ENCODE measurements around the gene TLE3. TPM values are rescaled to one million over a fixed set of nuclear protein-coding genes. Genes with fewer than 3 reads are reported as not detected.

TLE3 gene
- total RNA-seq, 4 donors from 2014 or later = 91.2 to 154 (median 137) TPM

DNA sequence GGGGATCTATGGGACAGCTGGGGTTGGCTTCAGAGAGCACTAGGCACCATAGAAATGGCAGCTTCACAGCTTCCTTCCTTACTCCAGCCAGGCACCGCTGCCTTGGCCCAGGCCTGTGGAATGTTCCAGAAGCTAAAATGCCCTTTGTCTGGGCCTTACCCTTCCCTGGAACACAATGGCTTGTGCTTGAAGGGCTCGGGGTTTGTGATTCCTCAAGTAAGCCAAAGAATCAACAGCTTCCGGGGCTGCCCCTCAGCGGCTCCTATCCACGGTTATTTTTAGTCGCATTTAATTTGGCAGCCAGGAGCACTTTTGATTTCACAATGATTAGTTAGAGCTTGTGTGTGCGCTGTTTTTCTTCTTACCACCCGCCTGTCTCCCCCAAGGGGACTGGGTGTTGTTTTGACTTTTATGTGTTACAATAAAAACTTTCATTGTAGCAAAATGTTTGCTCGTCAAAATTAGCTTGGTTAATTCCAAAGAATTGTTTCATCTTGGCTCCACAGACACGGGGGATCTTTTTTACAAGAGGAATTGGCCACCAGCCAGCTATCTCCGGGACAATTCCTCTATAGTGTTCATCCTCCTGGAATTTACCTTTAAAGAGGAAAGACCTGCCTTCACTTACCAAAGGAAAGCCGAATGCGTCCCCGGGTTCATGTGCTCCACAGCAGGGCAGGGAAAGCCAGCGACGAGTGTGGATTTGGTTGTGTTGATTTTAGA lies 73.8 kb downstream of the TLE3 start:
- Histone ChIP-seq H3K4me1 (peaks cover 35% of the 10 kb centered on the region), H3K27me3 (peaks cover 6% of the 10 kb centered on the region), H3K36me3 (no peaks in the 10 kb centered on the region), H3K27ac (peak overlapping the region; percentile 22), H3K9me3 (no peaks in the 10 kb centered on the region), H3K4me3 (no peak overlapping the region)
- no peak for DNase-seq (ENCODE audit: low spot score in 2 of 2)
- 18% methylated on average over 16 of the region's 16 CpGs for WGBS
- TF ChIP-seq, protein P1, sequence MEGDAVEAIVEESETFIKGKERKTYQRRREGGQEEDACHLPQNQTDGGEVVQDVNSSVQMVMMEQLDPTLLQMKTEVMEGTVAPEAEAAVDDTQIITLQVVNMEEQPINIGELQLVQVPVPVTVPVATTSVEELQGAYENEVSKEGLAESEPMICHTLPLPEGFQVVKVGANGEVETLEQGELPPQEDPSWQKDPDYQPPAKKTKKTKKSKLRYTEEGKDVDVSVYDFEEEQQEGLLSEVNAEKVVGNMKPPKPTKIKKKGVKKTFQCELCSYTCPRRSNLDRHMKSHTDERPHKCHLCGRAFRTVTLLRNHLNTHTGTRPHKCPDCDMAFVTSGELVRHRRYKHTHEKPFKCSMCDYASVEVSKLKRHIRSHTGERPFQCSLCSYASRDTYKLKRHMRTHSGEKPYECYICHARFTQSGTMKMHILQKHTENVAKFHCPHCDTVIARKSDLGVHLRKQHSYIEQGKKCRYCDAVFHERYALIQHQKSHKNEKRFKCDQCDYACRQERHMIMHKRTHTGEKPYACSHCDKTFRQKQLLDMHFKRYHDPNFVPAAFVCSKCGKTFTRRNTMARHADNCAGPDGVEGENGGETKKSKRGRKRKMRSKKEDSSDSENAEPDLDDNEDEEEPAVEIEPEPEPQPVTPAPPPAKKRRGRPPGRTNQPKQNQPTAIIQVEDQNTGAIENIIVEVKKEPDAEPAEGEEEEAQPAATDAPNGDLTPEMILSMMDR (IDR thresholded peaks at IDR 0.05) = no peak
- no peak for TF ChIP-seq POLR2A (IDR thresholded peaks at IDR 0.05)
- peak in 1 of 3 donors; percentile 19 for TF ChIP-seq POLR2AphosphoS5 (IDR thresholded peaks at IDR 0.05)

DNA sequence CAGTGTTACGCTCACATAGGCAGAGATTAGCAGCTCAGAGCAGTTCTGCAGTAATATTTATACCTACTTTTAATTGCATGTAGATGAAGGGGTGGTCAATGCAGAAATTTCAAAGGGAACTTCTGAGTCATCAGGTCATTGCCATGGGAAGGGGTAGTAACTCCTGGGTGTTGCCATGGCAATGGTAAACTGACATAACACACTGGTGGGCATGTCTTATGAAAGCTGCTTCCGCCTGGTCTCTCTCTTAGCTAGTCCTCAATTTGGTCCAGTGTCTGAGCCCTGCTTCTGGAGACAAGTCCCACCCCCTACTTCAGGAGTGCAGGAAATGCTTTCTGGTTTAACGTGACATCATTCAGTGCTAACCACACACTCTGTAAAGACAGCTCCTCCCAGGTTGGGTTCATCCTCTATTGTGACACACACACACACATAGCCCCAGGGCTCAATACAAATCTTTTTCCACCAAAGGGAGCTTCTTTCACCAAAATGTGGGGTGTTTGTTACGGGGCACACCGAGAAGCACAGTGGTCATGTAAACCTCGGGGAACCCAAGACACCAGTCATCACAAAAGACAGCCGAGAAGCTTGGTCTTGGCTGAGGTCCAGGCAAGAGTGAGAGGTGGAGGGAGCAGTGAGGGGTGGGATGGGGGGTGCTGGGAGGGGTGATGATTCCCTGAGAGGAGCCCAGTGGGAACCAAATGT lies 74.5 kb downstream of the TLE3 start:
- Histone ChIP-seq H3K4me3 (no peak overlapping the region), H3K9me3 (no peaks in the 10 kb centered on the region), H3K27ac (peak overlapping the region; percentile 22), H3K4me1 (peaks cover 35% of the 10 kb centered on the region), H3K36me3 (no peaks in the 10 kb centered on the region), H3K27me3 (peaks cover 7% of the 10 kb centered on the region)
- TF ChIP-seq POLR2AphosphoS5 (IDR thresholded peaks at IDR 0.05) = no peak
- no peak for DNase-seq (ENCODE audit: low spot score in 2 of 2)
- WGBS = 55% methylated on average over 7 of the region's 7 CpGs

DNA sequence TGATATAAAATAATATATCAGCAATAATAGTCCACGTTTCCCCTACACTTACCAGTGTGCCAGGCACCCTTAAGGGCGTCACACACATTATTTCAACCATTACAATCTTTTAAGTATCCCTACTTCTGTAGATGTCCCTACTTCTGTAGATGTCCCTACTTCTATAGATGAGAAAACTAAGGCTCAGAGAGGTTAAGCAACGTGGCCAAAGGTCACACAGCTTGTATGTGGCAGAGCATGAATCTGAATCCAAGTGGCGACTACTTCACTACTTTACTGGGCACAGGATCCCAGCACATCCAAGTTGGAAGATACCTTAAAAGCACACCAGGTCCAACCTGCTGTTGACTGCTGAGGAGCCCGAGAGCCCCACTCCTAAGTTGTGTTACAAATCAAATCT lies 77.5 kb downstream of the TLE3 start:
- Histone ChIP-seq H3K4me1 (peaks cover 26% of the 10 kb centered on the region), H3K27ac (no peak overlapping the region), H3K36me3 (no peaks in the 10 kb centered on the region), H3K27me3 (peaks cover 13% of the 10 kb centered on the region), H3K4me3 (no peak overlapping the region), H3K9me3 (no peaks in the 10 kb centered on the region)
- DNase-seq (ENCODE audit: low spot score in 2 of 2) = no peak
- WGBS = 94% methylated on average over 5 of the region's 5 CpGs
- TF ChIP-seq POLR2AphosphoS5 (IDR thresholded peaks at IDR 0.05) = no peak
- TF ChIP-seq, protein P1 (IDR thresholded peaks at IDR 0.05) = no peak
- TF ChIP-seq POLR2A (IDR thresholded peaks at IDR 0.05) = no peak
- no peak for TF ChIP-seq EP300 (IDR thresholded peaks at IDR 0.05)

DNA sequence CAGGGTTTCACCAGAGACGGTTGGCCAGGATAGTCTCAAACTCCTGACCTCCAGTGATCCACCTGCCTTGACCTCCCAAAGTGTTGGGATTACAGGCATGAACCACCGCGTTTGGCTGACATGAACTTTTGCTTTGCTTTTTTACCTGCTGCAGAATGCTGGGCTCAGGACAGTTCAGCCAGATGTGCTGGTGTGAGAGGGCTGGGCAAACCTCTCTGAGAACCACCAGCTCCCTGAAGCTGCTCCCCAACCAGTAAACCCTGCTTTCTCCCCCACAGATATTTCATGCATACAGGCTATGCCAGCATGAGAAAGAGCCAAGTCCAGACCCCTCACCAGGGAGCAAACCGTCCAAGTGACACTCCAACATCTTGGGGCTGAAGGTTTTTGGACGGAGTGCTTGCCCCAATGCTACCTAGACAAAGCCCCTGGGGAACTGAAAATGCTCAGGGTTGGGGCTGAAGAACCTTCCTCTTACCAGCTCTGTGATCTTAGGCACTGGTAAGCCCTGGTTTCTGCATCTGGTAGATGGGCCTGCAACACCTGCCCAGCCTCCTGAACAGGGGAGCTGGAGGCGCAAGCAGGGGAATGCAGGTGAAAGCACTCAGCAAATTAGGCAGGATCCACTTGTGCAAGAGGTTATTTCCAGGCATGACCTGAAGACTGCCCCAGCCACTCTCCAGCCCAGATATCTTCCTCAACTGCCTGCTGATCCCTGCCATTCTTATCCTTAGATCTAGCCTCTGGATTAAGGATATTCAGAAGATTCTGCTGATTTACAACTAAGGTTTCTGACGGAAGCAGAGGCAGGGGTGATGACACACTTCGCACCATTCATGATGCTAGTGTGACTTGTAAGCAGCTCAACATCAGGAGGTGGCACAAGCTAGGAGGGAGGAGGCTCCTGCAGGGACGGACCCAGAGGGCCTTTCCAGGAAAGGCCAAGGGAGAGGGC lies 78.8 kb downstream of the TLE3 start:
- no peaks in the 10 kb centered on the region for H3K9me3 ChIP-seq
- no peak for TF ChIP-seq POLR2A (IDR thresholded peaks at IDR 0.05)
- TF ChIP-seq, protein P1 (IDR thresholded peaks at IDR 0.05) = no peak
- no peak for TF ChIP-seq POLR2AphosphoS5 (IDR thresholded peaks at IDR 0.05)
- TF ChIP-seq EP300 (IDR thresholded peaks at IDR 0.05) = no peak
- no peak for DNase-seq (ENCODE audit: low spot score in 2 of 2)
- peaks cover 13% of the 10 kb centered on the region for H3K4me1 ChIP-seq
- H3K4me3 ChIP-seq = no peak overlapping the region
- H3K27ac ChIP-seq = no peak overlapping the region
- no peaks in the 10 kb centered on the region for H3K36me3 ChIP-seq
- WGBS = 96% methylated on average over 9 of the region's 9 CpGs
- H3K27me3 ChIP-seq = peaks cover 13% of the 10 kb centered on the region

DNA sequence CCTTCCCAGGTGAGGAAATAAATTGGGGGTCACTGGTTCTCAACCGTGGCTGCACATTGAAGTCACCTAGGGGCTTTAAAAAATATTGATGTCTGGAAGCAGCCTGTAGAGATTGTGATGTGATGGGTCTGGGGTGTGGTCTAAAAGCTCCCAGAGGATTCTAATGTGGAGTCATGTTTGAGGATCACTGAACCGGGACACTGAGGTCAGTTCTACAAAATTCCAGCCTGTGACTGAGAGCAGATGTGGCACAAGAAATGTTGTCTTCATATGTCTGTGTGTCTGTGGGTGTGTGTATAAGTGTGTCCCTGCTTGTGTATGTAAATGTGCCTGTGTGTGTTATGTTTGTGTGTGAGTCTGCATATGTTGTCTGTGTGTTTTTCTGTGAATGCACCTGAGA lies 79.9 kb downstream of the TLE3 start:
- peaks cover 13% of the 10 kb centered on the region for H3K27me3 ChIP-seq
- no peak for DNase-seq (ENCODE audit: low spot score in 2 of 2)
- WGBS = 89% methylated on average over 2 of the region's 2 CpGs
- no peak for TF ChIP-seq EP300 (IDR thresholded peaks at IDR 0.05)
- TF ChIP-seq, protein P1 (IDR thresholded peaks at IDR 0.05) = no peak
- no peak for TF ChIP-seq POLR2AphosphoS5 (IDR thresholded peaks at IDR 0.05)
- TF ChIP-seq POLR2A (IDR thresholded peaks at IDR 0.05) = no peak
- H3K36me3 ChIP-seq = no peaks in the 10 kb centered on the region
- peaks cover 2% of the 10 kb centered on the region for H3K4me1 ChIP-seq
- H3K27ac ChIP-seq = no peak overlapping the region
- no peaks in the 10 kb centered on the region for H3K9me3 ChIP-seq
- no peak overlapping the region for H3K4me3 ChIP-seq
